Liver (tissue), 3 donors: ENCODE measurements around the gene MICAL1.

Experiments
- ATF3 ChIP-seq: IDR thresholded peaks from 2 replicates; pipeline ENCODE4 v1.6.1; 2016; ENCODE audit warnings: antibody characterized with exemption
- CTCF ChIP-seq: fragments of 150-350 bp; IDR thresholded peaks from 2 replicates; pipeline ENCODE4 v1.5.1; 2017; ENCODE audit warnings: improper control_type of control experiment, low read depth, low read length; ENCODE audit not compliant: missing input control
- FOXA1 ChIP-seq: IDR thresholded peaks from 2 replicates; pipeline ENCODE4 v1.6.1; 2016; ENCODE audit warnings: antibody characterized with exemption
- GABPA ChIP-seq, 2 donors: IDR thresholded peaks in 1 of 2; conservative IDR thresholded peaks in 1 of 2; 2 replicates each; pipeline ENCODE4 v1.6.1; 2016; ENCODE audit warnings: antibody characterized with exemption in 2 of 2, mild to moderate bottlenecking in 1 of 2, moderate library complexity in 1 of 2
- HNF4A ChIP-seq, 2 donors: conservative IDR thresholded peaks; 2 replicates each; pipeline ENCODE4 v1.6.1; 2016; ENCODE audit warnings: antibody characterized with exemption in 2 of 2, mild to moderate bottlenecking in 2 of 2
- HNF4G ChIP-seq: IDR thresholded peaks from 2 replicates; pipeline ENCODE4 v1.6.1; 2016; ENCODE audit warnings: antibody characterized with exemption
- JUND ChIP-seq, 2 donors: IDR thresholded peaks; 2 replicates each; pipeline ENCODE4 v1.6.1; 2016; ENCODE audit warnings: antibody characterized with exemption in 2 of 2
- MAX ChIP-seq: IDR thresholded peaks from 2 replicates; pipeline ENCODE4 v1.6.1; 2016; ENCODE audit warnings: antibody characterized with exemption
- RAD21 ChIP-seq, 2 donors: IDR thresholded peaks; 2 replicates each; pipeline ENCODE4 v1.6.1; 2016; ENCODE audit warnings: antibody characterized with exemption in 2 of 2, mild to moderate bottlenecking in 2 of 2
- REST ChIP-seq: IDR thresholded peaks from 2 replicates; pipeline ENCODE4 v1.6.1; 2016; ENCODE audit warnings: antibody characterized with exemption, mild to moderate bottlenecking
- RXRA ChIP-seq, 2 donors: IDR thresholded peaks; 2 replicates each; pipeline ENCODE4 v1.6.1; 2017 to 2018; ENCODE audit warnings: antibody characterized with exemption in 2 of 2, mild to moderate bottlenecking in 1 of 2
- TAF1 ChIP-seq: conservative IDR thresholded peaks from 2 replicates; pipeline ENCODE4 v1.6.1; 2016; ENCODE audit warnings: antibody characterized with exemption, mild to moderate bottlenecking
- YY1 ChIP-seq: IDR thresholded peaks from 2 replicates; pipeline ENCODE4 v1.6.1; 2016; ENCODE audit warnings: antibody characterized with exemption, mild to moderate bottlenecking
- ZBTB33 ChIP-seq: IDR thresholded peaks from 2 replicates; pipeline ENCODE4 v1.6.1; 2016; ENCODE audit warnings: antibody characterized with exemption
- donor health status: healthy.
- donor health status: healthy.

DNA sequence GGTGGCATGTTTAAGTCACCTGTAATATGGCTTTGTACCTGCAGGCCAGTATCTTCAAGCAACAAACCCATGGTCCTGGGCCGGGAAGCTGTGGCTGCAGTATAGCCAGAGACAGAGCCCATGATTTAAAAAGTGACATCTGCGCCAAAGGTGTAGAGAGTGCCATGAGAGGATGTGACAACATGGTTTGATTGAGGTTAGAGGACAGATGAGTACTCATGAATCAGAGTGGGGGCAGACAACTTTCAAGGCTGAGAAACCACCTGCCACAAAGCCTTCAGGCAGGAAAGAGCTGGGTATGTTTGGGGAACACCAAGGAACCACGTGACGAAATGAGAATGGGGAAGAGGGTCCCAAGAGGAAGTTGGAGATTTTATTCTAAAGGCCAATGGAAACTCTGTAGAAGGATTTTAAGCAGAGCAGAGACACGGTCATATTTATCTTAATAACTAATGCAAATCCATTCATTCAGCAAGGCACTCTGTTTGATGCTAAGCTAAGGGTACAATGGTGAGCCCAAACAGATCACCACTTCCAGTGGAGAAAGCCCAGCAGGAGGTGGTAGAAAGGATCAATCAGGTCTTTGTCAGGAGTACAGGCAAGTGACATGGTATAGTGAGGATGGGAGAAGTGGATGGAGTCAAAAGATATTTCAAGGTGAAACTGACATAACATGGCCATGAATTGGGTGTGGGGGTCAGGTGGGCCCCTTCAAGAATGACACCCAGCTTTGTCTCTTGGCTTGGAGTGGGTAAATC, 3.4 kb upstream of the MICAL1 start:
- no peak for TF ChIP-seq CTCF
- TF ChIP-seq MAX: no peak
- no peak for TF ChIP-seq YY1
- TF ChIP-seq ATF3: no peak
- TF ChIP-seq JUND (IDR thresholded peaks at IDR 0.05): no peak
- no peak for TF ChIP-seq RAD21 (IDR thresholded peaks at IDR 0.05)
- TF ChIP-seq REST: no peak
- no peak for TF ChIP-seq HNF4G
- TF ChIP-seq HNF4A (conservative IDR thresholded peaks at IDR 0.05): no peak
- TF ChIP-seq TAF1: no peak
- TF ChIP-seq RXRA (IDR thresholded peaks at IDR 0.05): no peak
- TF ChIP-seq GABPA (IDR thresholded peaks at IDR 0.05 in 1 of 2, conservative IDR thresholded peaks at IDR 0.05 in 1 of 2): no peak
- TF ChIP-seq ZBTB33: no peak
- TF ChIP-seq FOXA1: no peak
